Head of caudate nucleus (tissue), 42 donors: ENCODE data around the gene MAFB.

ENCODE experiments used
- DNase-seq, 42 donors: peaks; one replicate each; pipeline versions ENCODE4 v3.0.0 to v3.0.0-alpha.2; 2020 to 2021; ENCODE audit warnings: mixed read lengths in 7 of 42
- intact Hi-C: fragments of 100-400 bp; cut with DNase I; formaldehyde crosslinking; loops from one replicate; pipeline ENCODE4 v1.15.0; 2022

MAFB gene

DNA sequence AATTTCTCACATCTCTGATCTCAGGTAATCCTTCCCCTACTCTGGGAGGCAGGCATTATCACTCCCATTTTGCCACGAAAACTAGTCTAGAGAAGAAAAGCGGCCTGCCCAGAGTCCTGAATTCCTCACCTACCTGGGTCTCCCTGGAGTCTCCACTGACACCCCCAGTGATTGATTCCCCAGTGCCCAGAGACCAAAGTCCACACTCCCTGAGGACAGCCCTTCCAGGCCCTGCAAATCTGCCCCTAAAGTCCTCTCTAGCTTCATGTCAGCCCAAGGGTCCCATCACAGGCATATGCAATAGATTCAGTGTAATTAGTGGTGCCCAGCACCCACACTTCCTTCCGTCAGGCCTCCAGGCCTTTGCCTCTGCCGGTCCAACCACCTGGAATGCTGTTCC lies 47.2 kb downstream of the MAFB start:
- no peak for DNase-seq
- intact Hi-C loops: no loop called here

DNA sequence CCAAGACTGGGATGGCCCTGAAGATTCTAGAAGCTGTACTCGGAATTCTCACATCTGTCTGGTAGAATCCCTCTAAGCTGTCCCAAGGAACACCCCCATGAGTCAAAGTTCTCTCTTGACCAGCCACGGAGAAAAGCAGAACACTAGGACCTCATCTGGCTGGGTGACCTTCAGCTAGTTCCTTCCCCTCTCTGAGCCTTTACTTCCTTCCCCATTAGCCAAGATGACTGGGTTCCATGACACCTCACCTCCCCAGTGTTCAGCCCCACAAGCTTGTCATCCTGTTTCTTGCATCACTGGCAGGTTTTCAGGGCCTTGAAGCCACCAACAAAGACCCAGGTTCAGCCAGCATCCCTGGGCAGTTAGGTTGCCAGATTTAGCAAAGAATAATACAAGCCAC lies 47.8 kb downstream of the MAFB start:
- intact Hi-C loops: no loop called here
- DNase-seq: no peak

DNA sequence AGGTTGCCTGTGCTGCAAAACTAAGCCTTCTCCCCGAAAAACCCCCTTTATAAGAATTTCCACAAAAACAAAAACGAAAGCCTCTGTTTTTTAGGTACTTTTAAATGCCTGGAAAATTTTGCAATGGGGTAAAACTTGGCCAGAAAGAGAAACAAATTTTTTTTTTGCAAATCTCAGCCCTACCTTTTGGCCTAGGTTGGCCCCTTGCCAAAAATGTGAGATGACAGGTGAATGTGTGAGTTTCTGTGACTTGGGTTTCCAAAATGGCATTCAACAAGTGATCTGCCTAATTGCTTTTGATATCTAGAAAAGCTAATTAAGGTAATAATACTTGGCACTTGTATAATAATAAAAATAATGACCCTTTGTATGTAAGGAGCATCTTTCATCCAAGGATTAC lies 48.4 kb downstream of the MAFB start:
- no peak for DNase-seq
- intact Hi-C loops: no loop called here

DNA sequence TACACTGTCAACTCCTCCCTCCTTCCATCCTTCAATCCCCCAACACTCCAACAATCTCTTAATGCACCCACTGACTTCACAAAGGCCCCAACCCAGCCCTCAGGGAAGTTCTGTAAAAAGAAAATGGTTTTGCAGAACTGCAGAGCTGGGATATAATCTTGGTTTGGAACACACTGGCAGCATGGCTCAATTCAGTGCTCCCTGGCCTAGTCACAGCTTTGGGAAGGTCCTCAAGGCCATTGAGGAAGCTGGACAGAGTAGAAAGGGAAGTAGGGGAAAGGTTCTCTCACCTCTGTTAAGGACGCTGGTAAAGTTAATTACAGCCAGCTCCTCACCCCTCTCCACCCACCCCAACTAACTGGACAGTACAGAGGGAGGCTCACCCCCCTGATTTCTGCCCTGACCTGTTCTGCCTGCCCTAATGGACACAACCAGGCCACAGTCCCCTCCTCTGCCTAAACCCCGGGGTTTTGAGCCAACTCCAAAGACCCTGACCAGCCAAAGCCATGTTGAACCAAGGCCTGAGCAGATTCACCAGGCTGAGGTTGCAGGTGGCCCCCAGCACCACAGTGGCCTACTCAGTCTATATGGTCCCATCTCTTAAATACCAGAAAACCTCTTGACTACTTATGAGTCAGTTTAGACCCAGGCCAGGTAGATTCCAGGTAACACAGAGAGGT lies 49.2 kb downstream of the MAFB start:
- intact Hi-C loops: no loop called here

DNA sequence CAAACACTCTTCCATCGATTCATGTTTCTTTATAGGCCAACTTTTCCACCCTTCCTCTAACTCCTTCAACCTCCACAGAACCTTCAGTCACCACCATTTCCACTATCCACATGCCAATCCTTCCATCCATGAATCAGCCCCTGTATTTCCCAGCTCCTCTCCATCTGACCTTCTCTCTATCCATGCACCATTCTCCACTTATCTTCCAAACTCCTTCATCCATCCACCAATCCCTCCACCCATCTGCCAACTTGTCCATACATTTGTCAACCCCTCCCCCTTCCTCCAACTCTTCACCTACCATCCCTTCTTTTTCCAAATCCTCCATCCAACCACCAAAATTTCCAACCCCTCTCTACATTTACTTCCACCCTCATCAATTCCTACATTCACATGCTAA lies 49.9 kb downstream of the MAFB start:
- no peak for DNase-seq
- intact Hi-C loops: no loop called here

More for the DNA sequence above, 49.2 kb downstream of the MAFB start:
- DNase-seq: no peak

DNA sequence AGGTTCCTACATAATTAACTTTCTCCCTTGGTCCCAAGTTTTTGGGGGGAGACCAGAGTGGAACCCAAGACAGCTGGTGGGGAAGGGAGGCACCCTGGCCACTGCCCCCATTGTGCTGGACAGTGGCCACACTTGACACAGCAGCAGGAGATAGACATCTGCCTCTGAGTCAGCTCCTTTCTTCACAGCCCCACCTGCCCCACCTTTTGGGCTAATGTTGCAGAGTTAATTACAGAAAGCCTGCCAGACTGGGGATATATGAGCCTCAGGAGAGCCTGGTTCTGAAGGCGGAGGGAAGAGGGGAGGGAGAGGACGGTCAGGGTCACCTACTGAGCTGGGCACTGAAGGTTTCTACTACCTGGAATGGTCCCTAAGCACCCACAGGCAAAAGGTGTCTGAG lies 50.6 kb downstream of the MAFB start:
- intact Hi-C loops: no loop called here
- peak in 2 of 42 donors; percentile 12 to 13 for DNase-seq

DNA sequence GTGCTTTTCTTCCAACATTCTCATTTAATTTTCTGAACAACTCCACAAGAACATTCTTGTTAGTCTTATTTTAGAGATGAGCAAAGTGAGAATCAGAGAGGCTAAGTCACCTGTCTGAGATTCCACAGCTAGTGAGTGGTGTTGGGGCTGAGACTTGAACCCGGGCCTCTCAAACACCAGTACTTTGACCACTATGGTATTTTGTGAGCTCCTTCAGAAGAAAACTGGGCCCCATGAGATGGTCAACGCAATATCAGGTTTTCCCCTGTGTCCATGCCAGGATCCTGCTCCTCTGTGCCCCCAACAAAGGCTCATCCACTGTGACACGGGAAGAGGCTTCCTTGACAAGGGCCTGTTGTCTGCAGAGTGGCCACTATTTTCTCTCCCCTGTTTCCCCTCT lies 51.9 kb downstream of the MAFB start:
- peak in 1 of 42 donors; percentile 5 for DNase-seq
- intact Hi-C loops: no loop called here

DNA sequence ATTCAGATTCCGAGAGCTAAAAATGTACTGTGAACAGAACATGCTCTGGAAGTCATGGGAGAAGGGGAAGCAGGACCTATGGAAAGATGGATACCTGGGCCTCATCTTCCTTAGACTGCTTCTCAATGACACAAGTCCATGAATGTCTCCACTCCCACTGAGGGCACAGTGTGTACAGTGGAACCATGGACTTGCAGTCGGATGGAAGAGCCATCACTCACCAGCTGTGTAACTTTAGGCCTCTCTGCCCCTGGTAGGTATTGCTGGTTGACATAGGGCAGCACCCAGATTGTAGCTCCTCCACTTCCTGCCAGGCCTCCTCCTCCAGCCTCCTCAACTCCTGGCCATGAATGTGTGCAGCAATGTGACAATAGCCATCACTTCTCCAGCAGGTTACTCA lies 52.5 kb downstream of the MAFB start:
- DNase-seq: peak in 1 of 42 donors; percentile 13
- intact Hi-C loops: no loop called here

DNA sequence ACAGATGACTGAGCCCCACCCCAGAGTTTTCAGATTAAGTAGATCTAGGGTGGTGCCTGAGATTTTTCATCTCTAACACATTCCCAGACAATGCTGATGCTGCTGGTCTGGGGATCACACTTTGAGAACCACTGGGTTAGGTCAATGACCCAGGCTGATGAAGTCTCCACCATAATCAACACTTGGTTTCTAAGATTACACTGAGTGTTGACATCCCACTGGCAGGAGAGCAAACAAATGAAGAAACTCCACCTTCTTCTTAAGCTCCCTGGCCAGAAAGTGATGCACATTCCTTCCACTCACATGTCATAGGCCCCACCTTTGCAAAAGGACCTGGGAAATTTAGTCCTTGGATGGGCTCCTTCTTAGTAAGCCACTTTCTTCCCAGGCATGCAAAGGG lies 53.1 kb downstream of the MAFB start:
- intact Hi-C loops: no loop called here

More for the DNA sequence above, 53.1 kb downstream of the MAFB start:
- DNase-seq: no peak
